ENCODE measurements around the gene ARHGAP42.

ARHGAP42 gene

DNA sequence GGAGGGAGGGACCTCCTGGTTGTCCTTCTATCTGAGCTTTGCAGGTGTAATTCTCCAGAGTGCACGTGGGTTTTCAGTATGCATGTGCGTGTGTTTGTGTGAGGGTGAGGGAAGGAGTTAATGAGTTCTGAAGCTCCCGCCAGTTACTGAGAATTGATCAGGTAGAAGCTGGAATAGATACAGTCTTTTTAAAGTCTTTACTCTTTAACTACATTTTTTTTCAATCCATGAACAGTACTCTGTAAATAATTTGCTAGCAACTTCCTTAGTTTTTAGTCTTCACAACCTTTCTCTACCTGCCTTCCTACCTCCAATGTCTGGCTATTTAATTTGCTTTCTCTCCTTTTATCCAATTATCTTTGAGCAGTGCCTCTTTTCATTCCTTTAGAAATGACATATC lies 25.5 kb downstream of the ARHGAP42 start:
- in situ Hi-C loops (cut with MboI; ENCODE audit: low pct_unique_long_range_greater_than_20kb, low sequenced_read_pairs, unreplicated experiment): no loop called here
- TF ChIP-seq CTCF (IDR thresholded peaks at IDR 0.05; ENCODE audit: extremely low read depth, insufficient read depth, missing control alignments): no peak
- DNase-seq (ENCODE audit: low spot score): no peak

GRCh38 chr11:100715165-100715761 lies 28.2 kb downstream of the ARHGAP42 start:
- in situ Hi-C loops (cut with MboI; ENCODE audit: low pct_unique_long_range_greater_than_20kb, low sequenced_read_pairs, unreplicated experiment): no loop called here
- DNase-seq (ENCODE audit: low spot score): no peak
- no peak for TF ChIP-seq CTCF (IDR thresholded peaks at IDR 0.05; ENCODE audit: extremely low read depth, insufficient read depth, missing control alignments)

GRCh38 chr11:100716838-100717237 lies 29.8 kb downstream of the ARHGAP42 start:
- no peak for TF ChIP-seq CTCF (IDR thresholded peaks at IDR 0.05; ENCODE audit: extremely low read depth, insufficient read depth, missing control alignments)
- DNase-seq (ENCODE audit: low spot score): no peak
- in situ Hi-C loops (cut with MboI; ENCODE audit: low pct_unique_long_range_greater_than_20kb, low sequenced_read_pairs, unreplicated experiment): no loop called here

DNA sequence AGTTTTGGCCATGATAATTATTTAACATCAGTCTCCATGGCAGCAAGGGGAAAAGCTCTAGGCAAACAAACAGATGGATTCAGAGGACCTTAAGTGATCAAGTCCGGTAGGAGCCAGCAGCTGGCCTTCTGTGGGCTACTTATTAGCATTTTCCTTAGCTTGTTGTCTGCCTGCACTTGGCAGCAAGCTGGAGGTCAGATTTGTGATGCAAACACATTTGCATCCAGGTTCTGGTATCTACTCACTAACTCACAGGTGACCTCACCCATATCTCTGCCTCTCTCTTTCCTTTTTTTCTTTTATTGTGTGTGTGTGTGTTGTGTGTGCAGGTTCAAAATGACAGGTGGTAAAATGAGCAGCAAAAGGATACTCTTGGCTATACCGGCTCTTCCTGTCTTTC lies 32.3 kb downstream of the ARHGAP42 start:
- DNase-seq (ENCODE audit: low spot score): no peak
- no peak for TF ChIP-seq CTCF (IDR thresholded peaks at IDR 0.05; ENCODE audit: extremely low read depth, insufficient read depth, missing control alignments)
- in situ Hi-C loops (cut with MboI; ENCODE audit: low pct_unique_long_range_greater_than_20kb, low sequenced_read_pairs, unreplicated experiment): no loop called here

GRCh38 chr11:100719809-100720221 lies 32.7 kb downstream of the ARHGAP42 start:
- no peak for DNase-seq (ENCODE audit: low spot score)
- in situ Hi-C loops (cut with MboI; ENCODE audit: low pct_unique_long_range_greater_than_20kb, low sequenced_read_pairs, unreplicated experiment): no loop called here
- no peak for TF ChIP-seq CTCF (IDR thresholded peaks at IDR 0.05; ENCODE audit: extremely low read depth, insufficient read depth, missing control alignments)

- in situ Hi-C loops (cut with MboI; ENCODE audit: low pct_unique_long_range_greater_than_20kb, low sequenced_read_pairs, unreplicated experiment): no loop called here
- TF ChIP-seq CTCF (IDR thresholded peaks at IDR 0.05; ENCODE audit: extremely low read depth, insufficient read depth, missing control alignments): no peak
These were observed 39.6 kb downstream of the ARHGAP42 start for GRCh38 chr11:100726680-100727079.

DNA sequence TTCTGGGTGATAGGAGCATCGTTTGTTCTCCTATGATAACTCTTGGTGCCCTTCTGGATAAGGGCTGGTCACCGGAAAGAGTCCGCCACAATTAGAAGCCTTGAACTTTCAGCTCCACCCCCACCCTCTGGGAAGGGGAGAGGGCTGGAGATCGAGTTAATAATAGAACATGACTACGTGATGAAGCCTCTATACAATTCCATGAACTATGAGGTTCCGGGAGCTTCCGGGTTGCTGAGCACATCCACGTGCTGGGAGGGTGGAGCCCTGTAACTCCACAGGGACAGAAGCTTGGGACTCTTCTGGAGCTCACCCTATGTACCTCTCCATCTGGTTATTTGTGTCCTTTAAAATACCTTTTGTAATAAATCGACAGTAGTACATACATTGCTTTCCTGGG lies 40.3 kb downstream of the ARHGAP42 start:
- no peak for DNase-seq (ENCODE audit: low spot score)
- no peak for TF ChIP-seq CTCF (IDR thresholded peaks at IDR 0.05; ENCODE audit: extremely low read depth, insufficient read depth, missing control alignments)
- in situ Hi-C loops (cut with MboI; ENCODE audit: low pct_unique_long_range_greater_than_20kb, low sequenced_read_pairs, unreplicated experiment): no loop called here

More at GRCh38 chr11:100726680-100727079, 39.6 kb downstream of the ARHGAP42 start:
- no peak for DNase-seq (ENCODE audit: low spot score)
